ENCODE measurements around the gene SARM1. TPM values are rescaled to one million over a fixed set of nuclear protein-coding genes. Genes with fewer than 3 reads are reported as not detected.

Gene SARM1
- total RNA-seq, 1 experiment from 2014 or later = 23.9 TPM

DNA sequence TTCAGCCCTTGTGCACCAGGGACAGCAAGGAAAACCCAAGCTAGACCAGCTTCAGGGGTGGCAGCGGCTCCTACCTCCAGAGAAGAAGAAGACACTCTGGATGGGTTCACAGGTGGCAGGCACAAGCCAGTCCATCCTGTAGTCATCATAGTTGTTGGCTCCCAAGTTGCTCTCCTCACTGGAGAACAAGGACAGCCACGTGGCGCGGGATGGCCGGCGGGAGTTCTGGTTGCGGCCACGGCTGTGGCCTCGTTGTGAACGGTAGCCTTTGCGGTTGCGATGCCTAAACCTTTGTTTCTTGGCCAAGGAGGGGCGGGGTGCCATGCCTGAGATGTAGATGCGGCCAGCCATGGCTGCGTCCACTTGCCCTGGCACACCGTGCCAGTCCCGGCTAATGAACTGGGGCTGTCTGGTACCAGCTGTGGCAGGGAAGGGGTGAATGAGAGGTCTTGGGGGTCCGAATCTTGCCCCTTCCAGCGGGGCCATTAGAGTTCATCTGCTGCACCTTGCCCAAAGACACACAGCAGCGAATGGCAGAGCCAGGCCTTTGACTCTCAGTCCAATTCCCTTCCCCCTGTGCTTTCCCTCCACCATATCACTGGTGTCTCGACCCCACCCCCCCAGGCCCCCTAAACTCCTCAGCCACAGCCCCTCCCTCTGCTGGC, 3.7 kb upstream of the SARM1 start:
- peaks cover 4% of the 10 kb centered on the region for H4K20me1 ChIP-seq (ENCODE audit: insufficient read depth, low read depth, low read length)
- no peak for DNase-seq
- no peaks in the 10 kb centered on the region for H3K9me2 ChIP-seq (replicated peaks; ENCODE audit: insufficient read depth, low read length)
- no peak overlapping the region for H3K27ac ChIP-seq (ENCODE audit: low read length)
- H3K4me2 ChIP-seq (ENCODE audit: low read depth, low read length, poor library complexity, severe bottlenecking) = no peak overlapping the region
- H3K9ac ChIP-seq (ENCODE audit: low read length) = no peak overlapping the region
- H3K79me2 ChIP-seq (ENCODE audit: low read length) = peaks cover 11% of the 10 kb centered on the region
- H3K4me3 ChIP-seq (ENCODE audit: low read length) = no peak overlapping the region
- no peaks in the 10 kb centered on the region for H3K9me3 ChIP-seq (ENCODE audit: low read length)
- H3K4me1 ChIP-seq (ENCODE audit: low read length) = peaks cover 8% of the 10 kb centered on the region
- H3K36me3 ChIP-seq (ENCODE audit: insufficient read depth, low read length) = no peaks in the 10 kb centered on the region; the same call in 1 of the 2 replicates
- H3K27me3 ChIP-seq (ENCODE audit: low read length) = no peaks in the 10 kb centered on the region
- H2AFZ ChIP-seq (ENCODE audit: low read length) = no peak overlapping the region

DNA sequence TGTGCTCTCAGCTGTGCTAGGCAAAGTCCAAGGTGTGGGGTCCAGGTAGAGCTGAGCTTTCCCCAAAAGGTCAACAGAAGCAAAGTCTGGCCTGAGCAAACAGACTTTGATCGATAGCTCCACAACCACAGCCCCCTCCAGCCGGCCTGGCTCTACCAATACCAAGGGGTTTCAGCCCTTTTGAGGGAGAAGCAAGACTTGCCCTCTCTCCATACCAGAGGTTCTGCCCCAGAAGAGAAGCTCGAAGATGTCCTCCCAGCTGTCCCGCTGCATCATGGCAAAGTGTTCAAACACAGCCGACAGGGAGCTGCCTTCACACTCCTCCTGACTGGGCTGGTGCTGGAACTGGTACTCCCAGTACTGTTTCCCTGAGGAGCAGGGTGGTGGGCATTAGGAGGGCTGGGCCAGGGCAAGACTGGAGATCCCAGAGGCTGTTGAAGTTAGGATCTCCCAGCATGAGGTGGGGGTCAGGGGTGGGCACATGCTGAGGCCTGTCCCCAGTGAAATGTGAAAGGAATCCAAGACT, 3.1 kb upstream of the SARM1 start:
- Histone ChIP-seq H3K4me3 (ENCODE audit: low read length) (no peak overlapping the region), H3K9me2 (replicated peaks; ENCODE audit: insufficient read depth, low read length) (no peaks in the 10 kb centered on the region), H3K27me3 (ENCODE audit: low read length) (no peaks in the 10 kb centered on the region), H3K4me2 (ENCODE audit: low read depth, low read length, poor library complexity, severe bottlenecking) (no peak overlapping the region), H3K27ac (ENCODE audit: low read length) (no peak overlapping the region), H4K20me1 (ENCODE audit: insufficient read depth, low read depth, low read length) (peaks cover 10% of the 10 kb centered on the region), H3K9me3 (ENCODE audit: low read length) (no peaks in the 10 kb centered on the region), H2AFZ (ENCODE audit: low read length) (no peak overlapping the region), H3K4me1 (ENCODE audit: low read length) (peaks cover 13% of the 10 kb centered on the region), H3K79me2 (ENCODE audit: low read length) (peaks cover 17% of the 10 kb centered on the region), H3K9ac (ENCODE audit: low read length) (no peak overlapping the region), H3K36me3 (ENCODE audit: insufficient read depth, low read length) (no peaks in the 10 kb centered on the region; the same call in 1 of the 2 replicates)
- DNase-seq = no peak

DNA sequence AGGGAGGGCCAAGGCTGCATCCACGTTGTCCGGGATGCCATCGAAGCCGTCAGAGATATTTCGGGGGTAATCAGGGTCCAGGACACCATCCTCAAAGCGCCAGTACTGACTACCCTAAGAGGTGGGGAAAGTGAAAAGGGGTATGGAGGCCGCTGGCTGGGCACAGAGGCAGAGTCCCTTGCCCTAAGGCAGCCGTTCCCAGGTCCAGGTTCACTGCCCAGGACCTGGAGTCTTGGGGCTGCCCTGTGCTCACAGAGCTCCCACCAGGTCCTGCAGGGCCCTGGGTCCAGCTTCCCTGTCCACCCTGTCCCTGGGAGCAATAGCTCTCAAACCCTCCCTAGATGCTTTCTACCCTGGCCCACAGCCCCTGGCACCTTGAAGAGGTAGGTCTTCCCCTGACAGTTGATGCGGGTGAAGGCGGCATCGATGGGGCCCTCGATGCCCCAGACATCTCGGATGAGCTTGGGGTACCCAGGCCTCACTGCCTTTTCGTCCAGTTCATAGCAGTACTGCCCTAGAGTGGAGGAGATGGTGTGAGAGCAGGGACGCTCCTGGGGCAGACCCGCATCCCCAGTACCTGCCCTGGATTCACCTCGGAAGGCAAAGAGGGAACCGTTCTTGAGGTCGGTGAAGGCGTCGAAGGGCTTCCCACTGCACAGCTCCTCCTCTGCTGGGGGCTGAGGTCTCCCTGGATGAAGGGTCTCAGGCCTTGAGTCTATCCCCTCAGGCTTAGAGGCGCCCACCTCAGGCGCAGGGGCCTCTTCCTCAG, 2.4 kb upstream of the SARM1 start:
- Histone ChIP-seq H4K20me1 (ENCODE audit: insufficient read depth, low read depth, low read length) (peaks cover 14% of the 10 kb centered on the region), H3K27ac (ENCODE audit: low read length) (no peak overlapping the region), H2AFZ (ENCODE audit: low read length) (no peak overlapping the region), H3K9me3 (ENCODE audit: low read length) (no peaks in the 10 kb centered on the region), H3K4me2 (ENCODE audit: low read depth, low read length, poor library complexity, severe bottlenecking) (no peak overlapping the region), H3K4me1 (ENCODE audit: low read length) (peaks cover 17% of the 10 kb centered on the region), H3K36me3 (ENCODE audit: insufficient read depth, low read length) (no peaks in the 10 kb centered on the region), H3K79me2 (ENCODE audit: low read length) (peaks cover 24% of the 10 kb centered on the region), H3K9ac (ENCODE audit: low read length) (no peak overlapping the region), H3K9me2 (replicated peaks; ENCODE audit: insufficient read depth, low read length) (no peaks in the 10 kb centered on the region), H3K4me3 (ENCODE audit: low read length) (no peak overlapping the region), H3K27me3 (ENCODE audit: low read length) (no peaks in the 10 kb centered on the region)
- no peak for DNase-seq

DNA sequence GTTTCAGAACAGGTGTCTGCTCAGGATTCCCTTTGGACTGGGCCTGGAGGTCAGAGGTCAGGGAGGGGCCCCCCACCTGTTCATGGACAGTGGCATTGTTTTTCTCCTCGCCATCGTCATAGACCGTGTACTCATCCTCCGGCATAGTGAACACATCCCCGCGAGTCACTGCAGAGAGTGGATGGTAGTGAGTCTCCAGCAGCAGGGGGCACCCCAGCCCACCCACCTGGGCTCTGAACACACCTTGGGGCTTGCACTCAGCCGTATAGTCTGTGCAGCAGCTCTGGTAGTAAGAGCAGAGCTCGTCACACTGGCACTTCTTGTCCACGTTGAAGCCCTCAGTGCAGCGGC, 1.8 kb upstream of the SARM1 start:
- DNase-seq = peak; percentile 55
- H3K79me2 ChIP-seq (ENCODE audit: low read length) = peaks cover 30% of the 10 kb centered on the region
- H3K27ac ChIP-seq (ENCODE audit: low read length) = no peak overlapping the region
- H3K4me3 ChIP-seq (ENCODE audit: low read length) = no peak overlapping the region
- H3K4me2 ChIP-seq (ENCODE audit: low read depth, low read length, poor library complexity, severe bottlenecking) = no peak overlapping the region
- H4K20me1 ChIP-seq (ENCODE audit: insufficient read depth, low read depth, low read length) = peaks cover 14% of the 10 kb centered on the region
- no peaks in the 10 kb centered on the region for H3K9me2 ChIP-seq (replicated peaks; ENCODE audit: insufficient read depth, low read length)
- H2AFZ ChIP-seq (ENCODE audit: low read length) = no peak overlapping the region
- H3K36me3 ChIP-seq (ENCODE audit: insufficient read depth, low read length) = no peaks in the 10 kb centered on the region
- no peaks in the 10 kb centered on the region for H3K27me3 ChIP-seq (ENCODE audit: low read length)
- H3K4me1 ChIP-seq (ENCODE audit: low read length) = peaks cover 17% of the 10 kb centered on the region
- H3K9me3 ChIP-seq (ENCODE audit: low read length) = no peaks in the 10 kb centered on the region
- H3K9ac ChIP-seq (ENCODE audit: low read length) = no peak overlapping the region

DNA sequence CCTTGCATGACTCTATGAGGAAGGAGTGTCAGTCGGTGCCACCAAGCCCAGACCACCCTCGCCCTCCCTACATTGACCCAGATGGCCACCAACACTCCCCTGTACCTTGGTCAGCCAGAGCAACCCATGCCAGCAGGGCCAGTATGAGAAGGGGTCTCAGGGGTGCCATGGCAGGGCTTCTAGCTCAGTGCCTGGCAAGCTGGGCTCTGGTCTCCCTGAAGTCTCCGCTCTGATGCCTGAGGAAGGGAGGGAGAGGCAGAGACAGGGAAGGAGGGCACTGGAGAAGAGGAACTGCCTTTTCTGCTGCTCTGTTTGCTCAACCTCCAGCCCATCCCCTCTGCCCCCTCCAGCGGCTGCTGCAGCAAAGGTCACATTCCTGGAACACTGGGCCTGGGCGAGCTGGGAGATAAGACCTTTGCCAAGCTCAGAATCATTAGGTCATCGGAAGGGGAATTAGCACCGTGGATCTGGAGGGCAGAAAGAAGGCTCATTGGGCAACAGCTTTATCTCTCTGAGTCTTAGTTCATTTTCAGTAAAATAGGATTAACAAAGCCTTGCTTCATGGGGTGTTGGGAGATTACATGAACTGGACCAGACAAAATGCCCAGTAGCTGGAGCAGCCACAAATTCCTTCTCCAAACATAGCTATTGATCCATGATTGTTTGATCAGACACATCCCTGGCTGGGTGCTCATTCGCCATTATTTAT, 1.3 kb upstream of the SARM1 start, which contains the start of gene VTN:
VTN (minus strand) TSS at position 273 of the 709 bp plus-strand sequence; CDS start at position 169, 104 bp downstream.
- H3K4me1 ChIP-seq (ENCODE audit: low read length) = peaks cover 17% of the 10 kb centered on the region
- no peaks in the 10 kb centered on the region for H3K27me3 ChIP-seq (ENCODE audit: low read length)
- peaks cover 14% of the 10 kb centered on the region for H4K20me1 ChIP-seq (ENCODE audit: insufficient read depth, low read depth, low read length)
- H3K9ac ChIP-seq (ENCODE audit: low read length) = peak within 1 kb of the TSS; percentile 50
- H2AFZ ChIP-seq (ENCODE audit: low read length) = peak within 1 kb of the TSS; percentile 41; the same call in 1 of the 2 replicates
- H3K79me2 ChIP-seq (ENCODE audit: low read length) = peaks cover 35% of the 10 kb centered on the region
- H3K4me3 ChIP-seq (ENCODE audit: low read length) = peak within 1 kb of the TSS; percentile 89
- peak within 1 kb of the TSS; percentile 69 for H3K4me2 ChIP-seq (ENCODE audit: low read depth, low read length, poor library complexity, severe bottlenecking)
- H3K36me3 ChIP-seq (ENCODE audit: insufficient read depth, low read length) = no peaks in the 10 kb centered on the region
- H3K9me3 ChIP-seq (ENCODE audit: low read length) = no peaks in the 10 kb centered on the region
- H3K27ac ChIP-seq (ENCODE audit: low read length) = peak within 1 kb of the TSS; percentile 67
- DNase-seq = no peak
- H3K9me2 ChIP-seq (replicated peaks; ENCODE audit: insufficient read depth, low read length) = no peaks in the 10 kb centered on the region

DNA sequence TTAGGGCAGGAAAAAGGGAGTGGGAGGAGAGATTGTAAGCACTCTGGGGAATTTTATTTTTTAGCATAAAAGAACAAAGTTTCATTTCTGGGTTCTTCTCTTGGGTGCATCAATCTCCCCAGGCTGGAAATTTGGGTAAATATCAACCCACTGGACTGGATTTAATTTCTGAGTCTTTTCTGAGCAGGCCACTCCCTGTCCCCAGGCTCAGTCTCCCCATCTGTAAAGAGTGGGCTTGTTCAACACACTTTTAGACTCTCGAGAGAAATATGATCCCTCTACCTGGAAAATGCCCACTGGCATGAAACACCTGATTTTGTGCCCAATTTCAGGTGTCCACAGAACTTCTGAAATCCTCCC, 770 bp upstream of the SARM1 start:
- Histone ChIP-seq H4K20me1 (ENCODE audit: insufficient read depth, low read depth, low read length) (peaks cover 14% of the 10 kb centered on the region), H3K9me2 (replicated peaks; ENCODE audit: insufficient read depth, low read length) (no peaks in the 10 kb centered on the region), H3K9me3 (ENCODE audit: low read length) (no peaks in the 10 kb centered on the region), H2AFZ (ENCODE audit: low read length) (peak overlapping the region; percentile 41; the same call in 1 of the 2 replicates), H3K9ac (ENCODE audit: low read length) (peak overlapping the region; percentile 50), H3K36me3 (ENCODE audit: insufficient read depth, low read length) (no peaks in the 10 kb centered on the region), H3K4me3 (ENCODE audit: low read length) (peak overlapping the region; percentile 89), H3K79me2 (ENCODE audit: low read length) (peaks cover 37% of the 10 kb centered on the region), H3K27ac (ENCODE audit: low read length) (peak overlapping the region; percentile 67), H3K4me1 (ENCODE audit: low read length) (peaks cover 17% of the 10 kb centered on the region), H3K27me3 (ENCODE audit: low read length) (no peaks in the 10 kb centered on the region), H3K4me2 (ENCODE audit: low read depth, low read length, poor library complexity, severe bottlenecking) (peak overlapping the region; percentile 69)
- DNase-seq = no peak

DNA sequence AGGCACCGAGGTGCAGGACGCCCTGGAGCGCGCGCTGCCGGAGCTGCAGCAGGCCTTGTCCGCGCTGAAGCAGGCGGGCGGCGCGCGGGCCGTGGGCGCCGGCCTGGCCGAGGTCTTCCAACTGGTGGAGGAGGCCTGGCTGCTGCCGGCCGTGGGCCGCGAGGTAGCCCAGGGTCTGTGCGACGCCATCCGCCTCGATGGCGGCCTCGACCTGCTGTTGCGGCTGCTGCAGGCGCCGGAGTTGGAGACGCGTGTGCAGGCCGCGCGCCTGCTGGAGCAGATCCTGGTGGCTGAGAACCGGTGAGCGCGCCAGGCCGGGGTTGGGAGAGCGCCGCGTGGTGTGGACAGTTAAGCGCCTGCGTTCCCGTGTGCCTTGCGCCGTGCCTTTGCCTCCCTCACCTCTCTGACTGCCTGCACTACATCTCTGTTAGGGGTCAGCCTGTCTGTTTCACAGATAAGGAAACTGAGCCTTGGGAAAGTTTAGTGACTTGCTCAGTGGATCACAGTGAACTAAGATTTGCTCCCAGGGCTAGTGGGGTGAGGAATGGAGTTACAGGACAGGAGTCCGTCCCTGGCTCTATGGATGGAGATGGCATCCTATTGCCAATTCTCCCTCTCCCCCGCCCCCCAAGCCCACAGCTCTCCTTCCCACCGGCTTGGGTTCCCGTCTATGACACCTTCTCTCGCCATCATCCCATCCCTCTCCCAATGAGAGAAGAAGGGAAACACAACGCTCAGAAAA, 880 bp downstream of the SARM1 start:
- Histone ChIP-seq H3K9ac (ENCODE audit: low read length) (peak overlapping the region; percentile 97), H3K4me3 (ENCODE audit: low read length) (peak overlapping the region; percentile 89), H3K27ac (ENCODE audit: low read length) (peak overlapping the region; percentile 90), H3K4me1 (ENCODE audit: low read length) (peaks cover 17% of the 10 kb centered on the region), H3K27me3 (ENCODE audit: low read length) (no peaks in the 10 kb centered on the region), H3K4me2 (ENCODE audit: low read depth, low read length, poor library complexity, severe bottlenecking) (peak overlapping the region; percentile 98), H2AFZ (ENCODE audit: low read length) (no peak overlapping the region; the same call in 1 of the 2 replicates), H3K79me2 (ENCODE audit: low read length) (peaks cover 47% of the 10 kb centered on the region), H3K9me2 (replicated peaks; ENCODE audit: insufficient read depth, low read length) (no peaks in the 10 kb centered on the region), H4K20me1 (ENCODE audit: insufficient read depth, low read depth, low read length) (peaks cover 14% of the 10 kb centered on the region), H3K36me3 (ENCODE audit: insufficient read depth, low read length) (no peaks in the 10 kb centered on the region), H3K9me3 (ENCODE audit: low read length) (no peaks in the 10 kb centered on the region)
- DNase-seq = peak; percentile 78

Measured in Karpas-422 (cell line).